Right lobe of liver (tissue), 6 donors: Measurements from ENCODE around the gene RPRD2. TPM values are rescaled to one million over a fixed set of nuclear protein-coding genes. Genes with fewer than 3 reads are reported as not detected.

ENCODE experiments used
- ATAC-seq, 4 donors: fragments of 200-7000 bp; cut with Tn5 transposase; one replicate each; pipeline ENCODE4 v1.9.1; 2020; ENCODE audit warnings: mild to moderate bottlenecking in 4 of 4, moderate library complexity in 4 of 4
- DNase-seq, 3 donors: peaks; one replicate each; pipeline ENCODE4 v3.0.0-alpha.2; 2020
- H3K27ac ChIP-seq, 3 donors: fragments of 200-600 bp; one replicate each; pipeline ENCODE4 v1.8.0; 2022
- H3K27me3 ChIP-seq, 2 donors: fragments of 200-600 bp; one replicate each; pipeline ENCODE4 v1.8.0; 2022
- H3K36me3 ChIP-seq, 4 donors: fragments of 200-600 bp; sonication (generic) in 1 of 4; one replicate each; pipeline versions ENCODE4 v1.5.1 to v1.8.0; 2017 to 2022; ENCODE audit warnings: control low read depth in 1 of 4
- H3K4me1 ChIP-seq, 4 donors: fragments of 200-600 bp; sonication (generic) in 1 of 4; one replicate each; pipeline versions ENCODE4 v1.5.1 to v1.8.0; 2017 to 2022; ENCODE audit warnings: control low read depth in 1 of 4
- H3K4me3 ChIP-seq, 3 donors: fragments of 200-600 bp; one replicate each; pipeline ENCODE4 v1.8.0; 2022
- H3K9me3 ChIP-seq, 4 donors: fragments of 200-600 bp; sonication (generic) in 1 of 4; one replicate each; pipeline versions ENCODE4 v1.5.1 to v1.8.0; 2017 to 2022; ENCODE audit warnings: control low read depth in 1 of 4
- CTCF ChIP-seq, 4 donors: fragments of 200-600 bp in 3 of 4; fragments of 450-650 bp in 1 of 4; IDR thresholded peaks; one replicate each; pipeline versions ENCODE4 v1.5.1 to v1.8.0; 2016 to 2022; ENCODE audit warnings: antibody characterized with exemption in 4 of 4, mild to moderate bottlenecking in 2 of 4
- POLR2A ChIP-seq: fragments of 450-650 bp; IDR thresholded peaks from one replicate; pipeline ENCODE4 v1.6.1; 2017; ENCODE audit warnings: antibody characterized with exemption, mild to moderate bottlenecking
- WGBS: methylation state at CpG from one replicate; pipeline ENCODE4 v1.1.6; 2018; ENCODE audit warnings: low coverage, low lambda C conversion rate; ENCODE audit not compliant: insufficient coverage; ENCODE audit errors: missing lambda C conversion rate; 5-methylcytosine and 5-hydroxymethylcytosine counted together
- intact Hi-C, 2 donors: fragments of 100-400 bp; cut with DNase I; formaldehyde crosslinking; loops; one replicate each; pipeline versions ENCODE4 v1.11.2 to v1.14.1; 2022
- microRNA-seq, 2 donors: library from miRNA; unstranded; fragments of <30 nt; microRNA quantifications; one replicate each; pipeline ENCODE4, GENCODE V29; 2019 to 2020
- total RNA-seq, 6 experiments: library from RNA; depleted of rRNA in 2 of 6; stranded (reverse); fragments of >200 nt in 2 of 6; fragmentation: NEBNext Ultra II Directional in 3 of 6; extraction: Animal tissue kit (Norgen Biotek cat#: 25700) in 3 of 6; gene quantifications; one replicate each; pipeline versions ENCODE4 v1.1.0 to v1.2.4, GENCODE V29; 2016 to 2023
- donor health status: DM: no; HTN: yes; CAD: no.
- donor health status: DM: no; HTN: no; CAD: no.
- donor health status: DM: no; HTN: no; CAD: no.
- donor health status: DM: no; HTN: yes; CAD: no.
- donor health status: DM: no; HTN: yes; CAD: no.

RPRD2 gene
- total RNA-seq, 6 experiments from 2014 or later: 8.9 to 17.5 (median 11.0) TPM

GRCh38 chr1:150516616-150517015 is 152.7 kb downstream of the RPRD2 start:
- Histone ChIP-seq H3K4me1 (peaks cover 0 to 13% (median 5%) of the 10 kb centered on the region in 4 donors), H3K27ac (peak overlapping the region in 1 of 3 donors; percentile 73), H3K4me3 (peak overlapping the region in 1 of 3 donors; percentile 58), H3K9me3 (no peaks in the 10 kb centered on the region), H3K36me3 (peaks cover 0 to 3% (median 0%) of the 10 kb centered on the region in 4 donors), H3K27me3 (no peaks in the 10 kb centered on the region)
- 48% methylated on average over 4 of the region's 4 CpGs for WGBS
- TF ChIP-seq POLR2A (no peak), CTCF (IDR thresholded peaks at IDR 0.05) (no peak)
- ATAC-seq (no peak), DNase-seq (no peak)
- intact Hi-C loops: loop anchor here in 1 of 2 donors (10.0 kb wide), 1 partner anchor 52 kb away; no protein-coding TSS in a partner anchor

- Histone ChIP-seq H3K27ac (no peak overlapping the region), H3K4me1 (peaks cover 0 to 7% (median 3%) of the 10 kb centered on the region in 4 donors), H3K4me3 (no peak overlapping the region), H3K27me3 (no peaks in the 10 kb centered on the region), H3K9me3 (no peaks in the 10 kb centered on the region), H3K36me3 (no peaks in the 10 kb centered on the region)
- no peak for ATAC-seq
- DNase-seq: no peak
- TF ChIP-seq CTCF (IDR thresholded peaks at IDR 0.05) (no peak), POLR2A (no peak)
- intact Hi-C loops: no loop called here
- 71% methylated on average over 1 of the region's 1 CpG for WGBS
Measured at GRCh38 chr1:150521196-150521968, 157.4 kb downstream of the RPRD2 start.

GRCh38 chr1:150525348-150525747 is 161.4 kb downstream of the RPRD2 start:
- WGBS: 77% methylated on average over 2 of the region's 3 CpGs
- Histone ChIP-seq H3K9me3 (no peaks in the 10 kb centered on the region), H3K4me3 (no peak overlapping the region), H3K4me1 (peaks cover 0 to 7% (median 0%) of the 10 kb centered on the region in 4 donors), H3K36me3 (no peaks in the 10 kb centered on the region), H3K27ac (no peak overlapping the region), H3K27me3 (no peaks in the 10 kb centered on the region)
- intact Hi-C loops: no loop called here
- ATAC-seq: no peak
- TF ChIP-seq POLR2A (no peak), CTCF (IDR thresholded peaks at IDR 0.05) (no peak)
- DNase-seq: no peak

Small RNA genes within 50 kb of the gene (microRNA-seq; reads per million reads assigned to microRNA genes)
- 0 reads per million in 2 donors for gene MIR6878

Other genes with a start within 250 kb of the RPRD2 start
- 10 to 100 TPM in 1 of 6 experiments, 1 to 10 TPM in 5; 3.4 to 11.7 (median 5.3) TPM for gene PLEKHO1, start 214.2 kb upstream of the RPRD2 start, total RNA-seq
- 10 to 100 TPM in 3 of 6 experiments, 1 to 10 TPM in 3; 9.3 to 16.3 (median 11.0) TPM for gene ANP32E, start 128.0 kb upstream of the RPRD2 start, total RNA-seq
- 1 to 10 TPM in 2 of 6 experiments, under 1 TPM in 3, not detected in 1; 0.20 to 4.8 (median 0.56) TPM for gene CA14, start 106.4 kb upstream of the RPRD2 start, total RNA-seq
- 10 to 100 TPM; 61.2 to 92.0 (median 81.1) TPM for gene APH1A, start 95.1 kb upstream of the RPRD2 start, total RNA-seq
- gene C1orf54, start 91.4 kb upstream of the RPRD2 start, total RNA-seq: 1 to 10 TPM in 5 of 6 experiments, not detected in 1; 1.7 to 5.7 (median 3.8) TPM
- gene CIART, start 81.6 kb upstream of the RPRD2 start, total RNA-seq: 1 to 10 TPM; 2.0 to 8.4 (median 4.4) TPM
- gene MRPS21, start 70.3 kb upstream of the RPRD2 start, total RNA-seq: 10 to 100 TPM; 22.9 to 30.5 (median 25.0) TPM
- gene PRPF3, start 42.6 kb upstream of the RPRD2 start, total RNA-seq: 10 to 100 TPM; 10.8 to 28.0 (median 21.2) TPM
- gene TARS2, start 123.3 kb downstream of the RPRD2 start, total RNA-seq: 10 to 100 TPM; 16.1 to 32.1 (median 22.4) TPM
- 10 to 100 TPM in 5 of 6 experiments, 1 to 10 TPM in 1; 8.8 to 26.7 (median 14.9) TPM for gene ECM1, start 144.0 kb downstream of the RPRD2 start, total RNA-seq
- not detected for gene FALEC, start 151.6 kb downstream of the RPRD2 start, total RNA-seq
- gene ADAMTSL4, start 185.3 kb downstream of the RPRD2 start, total RNA-seq: 10 to 100 TPM; 20.5 to 35.2 (median 31.5) TPM
- gene MCL1, start 215.5 kb downstream of the RPRD2 start, total RNA-seq: 100 to 1,000 TPM in 5 of 6 experiments, 10 to 100 TPM in 1; 83.6 to 266 (median 158) TPM